Retina (tissue), 1 donor: ENCODE measurements around the gene UBE2J1.

Experiments used
- DNase-seq: peaks from one replicate; pipeline ENCODE4 v3.0.0-alpha.2; 2016

Gene UBE2J1

GRCh38 chr6:89286516-89286915 is 66.0 kb downstream of the UBE2J1 start:
- no peak for DNase-seq

GRCh38 chr6:89284963-89285735 is 67.4 kb downstream of the UBE2J1 start:
- no peak for DNase-seq

- DNase-seq: no peak
Measured at GRCh38 chr6:89284081-89284480, 68.4 kb downstream of the UBE2J1 start.

- DNase-seq: no peak
Measured at GRCh38 chr6:89282749-89283148, 69.8 kb downstream of the UBE2J1 start.

- no peak for DNase-seq
Measured at GRCh38 chr6:89281779-89282246, 70.7 kb downstream of the UBE2J1 start.

GRCh38 chr6:89278956-89279355 is 73.6 kb downstream of the UBE2J1 start:
- DNase-seq: no peak
